Stimulated activated CD8-positive, alpha-beta memory T cell treated with anti-CD3 and anti-CD28 coated beads, Interleukin-7, amount 100 ng/mL, for 1 hour (primary cell): Measurements from ENCODE around the gene ECT2.
"Not testable (repeated sequence)": the region's sequence is repeated elsewhere in the genome, so short reads cannot be mapped to it uniquely, and the experiment has no call there.

Experiments
- DNase-seq, 2 donors: peaks; one replicate each; pipeline ENCODE4 v3.0.0-alpha.2; 2020; ENCODE audit warnings: low read depth in 2 of 2

ECT2 gene

GRCh38 chr3:172859041-172859440, 108.5 kb downstream of the ECT2 start:
- no peak for DNase-seq

DNA sequence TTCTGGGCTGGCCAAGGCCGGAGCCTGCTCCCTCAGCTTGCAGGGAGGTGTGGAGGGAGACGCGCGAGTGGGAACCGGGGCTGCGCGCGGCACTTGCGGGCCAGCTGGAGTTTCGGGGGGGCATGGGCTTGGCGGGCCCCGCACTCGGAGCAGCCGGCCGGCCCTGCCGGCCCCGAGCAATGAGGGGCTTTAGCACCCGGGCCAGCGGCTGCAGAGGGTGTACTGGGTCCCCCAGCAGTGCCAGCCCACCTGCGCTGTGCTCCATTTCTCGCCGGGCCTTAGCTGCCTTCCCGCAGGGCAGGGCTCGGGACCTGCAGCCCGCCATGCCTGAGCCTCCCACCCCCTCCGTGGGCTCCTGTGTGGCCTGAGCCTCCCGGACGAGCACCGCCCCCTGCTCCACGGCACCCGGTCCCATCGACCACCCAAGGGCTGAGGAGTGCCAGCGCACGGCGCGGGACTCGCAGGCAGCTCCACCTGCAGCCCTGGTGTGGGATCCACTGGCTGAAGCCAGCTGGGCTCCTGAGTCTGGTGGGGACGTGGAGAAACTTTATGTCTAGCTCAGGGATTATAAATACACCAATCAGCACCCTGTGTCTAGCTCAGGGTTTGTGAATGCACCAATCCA, 116.3 kb downstream of the ECT2 start:
- DNase-seq, result not testable (repeated sequence)

DNA sequence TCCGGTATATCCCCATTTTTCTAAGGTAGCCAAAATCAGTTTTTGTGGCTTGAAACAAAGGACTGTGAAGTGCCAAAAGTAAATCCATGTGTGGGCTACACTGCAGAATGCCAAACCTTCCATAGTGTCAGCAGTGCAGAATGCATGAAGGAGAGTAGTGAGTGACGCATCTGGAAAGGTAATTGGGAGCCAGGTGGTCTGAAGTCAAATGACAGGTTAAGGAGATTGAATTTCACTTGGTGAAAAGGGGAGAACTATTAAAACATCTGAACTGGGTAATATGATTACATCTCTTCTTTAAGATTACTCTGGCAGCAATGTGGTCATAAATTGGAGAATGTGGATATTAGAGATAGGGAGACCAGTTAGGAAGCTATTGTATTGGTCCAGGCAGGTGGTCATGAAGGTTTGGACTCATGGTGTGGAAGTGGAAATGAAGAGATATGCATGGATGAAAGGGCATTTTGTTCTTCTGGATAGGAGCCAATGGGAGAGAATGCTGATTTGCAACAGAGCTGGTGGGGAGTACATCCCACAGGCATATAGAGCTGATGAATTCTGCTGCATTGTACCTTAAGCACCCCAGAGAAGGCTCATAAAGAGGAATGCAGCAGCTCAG, 118.2 kb downstream of the ECT2 start:
- no peak for DNase-seq

GRCh38 chr3:172869368-172869771, 118.8 kb downstream of the ECT2 start:
- DNase-seq, result no peak

- no peak for DNase-seq
Measured at GRCh38 chr3:172869784-172870518, 119.4 kb downstream of the ECT2 start.
